HCT116 (cell line): ENCODE measurements around the gene FAM167B. TPM values are rescaled to one million over a fixed set of nuclear protein-coding genes. Genes with fewer than 3 reads are reported as not detected.

Source experiments
- ATAC-seq: fragments of 200-7000 bp; cut with Tn5 transposase; 2 replicates; pipeline ENCODE4 v1.9.1; 2020; ENCODE audit warnings: mild to moderate bottlenecking, moderate library complexity
- BruUV-seq: library from RNA; stranded (reverse); fragments of 400-500 nt; replicated peaks from 2 replicates; lab custom pipeline; 2021; lab: Mats Ljungman, UMichigan
- CTCF ChIA-PET: fragments of 300-600 bp; sonication (Branson Sonifier 250); formaldehyde crosslinking; loops from one replicate; lab custom pipeline; 2021; ENCODE audit warnings: antibody characterized with exemption; lab: Charles Lee
- POLR2A ChIA-PET: fragments of 300-600, 350-600 bp; sonication (Branson Sonifier 250); formaldehyde crosslinking; loops from one replicate; lab custom pipeline; 2021; ENCODE audit warnings: antibody characterized with exemption; lab: Charles Lee
- RAD21 ChIA-PET, 2 experiments: fragments of 300-600 bp; sonication (Branson Sonifier 250); formaldehyde crosslinking; loops; one replicate each; lab custom pipeline; 2023; ENCODE audit warnings: low total read pairs in 2 of 2; ENCODE audit not compliant: uncharacterized antibody in 2 of 2, unreplicated experiment in 2 of 2, low non-redundant PET in 1 of 2; lab: Charles Lee
- DNase-seq: peaks from one replicate; pipeline ENCODE4 v3.0.0-alpha.2; 2010; ENCODE audit warnings: low read depth, low spot score
- H2AFZ ChIP-seq: fragments of 200-600 bp; shearing (Covaris generic), sonication (generic); 2 replicates; pipeline ENCODE4 v1.6.1; 2017; ENCODE audit warnings: low read depth, mixed run types, mixed read lengths, antibody characterized with exemption, low read length; ENCODE audit not compliant: poor library complexity, severe bottlenecking
- H3K27ac ChIP-seq: 2 replicates; pipeline ENCODE4 v1.5.1; 2012; ENCODE audit warnings: low read depth, low read length
- H3K27me3 ChIP-seq: fragments of 200-600 bp; sonication (generic); 2 replicates; pipeline ENCODE4 v1.6.1; 2016; ENCODE audit warnings: mixed run types, low read length, mixed read lengths; ENCODE audit not compliant: insufficient read depth
- H3K36me3 ChIP-seq, 2 experiments: fragments of 200-500 bp in 1 of 2; fragments of 200-600 bp in 1 of 2; sonication (Bioruptor generic) in 1 of 2; sonication (generic) in 1 of 2; 2 replicates each; pipeline versions ENCODE4 v1.5.1 to v1.6.1; 2014 to 2016; ENCODE audit warnings: low read length in 2 of 2, inconsistent platforms in 1 of 2, mixed read lengths in 1 of 2, mixed run types in 1 of 2; ENCODE audit not compliant: insufficient read depth in 2 of 2, control insufficient read depth in 1 of 2
- H3K4me1 ChIP-seq, 2 experiments: fragments of 200-600 bp in 1 of 2; sonication (generic) in 1 of 2; 2 replicates each; pipeline versions ENCODE4 v1.5.1 to v1.6.1; 2012 to 2017; ENCODE audit warnings: low read length in 2 of 2, inconsistent platforms in 1 of 2, mild to moderate bottlenecking in 1 of 2, mixed read lengths in 1 of 2, mixed run types in 1 of 2, moderate library complexity in 1 of 2; ENCODE audit not compliant: insufficient read depth in 2 of 2, control insufficient read depth in 1 of 2
- H3K4me2 ChIP-seq: fragments of 200-600 bp; sonication (generic); 2 replicates; pipeline ENCODE4 v1.6.1; 2017; ENCODE audit warnings: mixed run types, low read length, mixed read lengths
- H3K4me3 ChIP-seq, 2 experiments: fragments of 200-600 bp in 1 of 2; sonication (generic) in 1 of 2; replicated peaks in 1 of 2; 2 replicates each; pipeline ENCODE4 v1.5.1; 2011 to 2016; ENCODE audit warnings: low read length in 2 of 2, control low read depth in 1 of 2, low read depth in 1 of 2, mild to moderate bottlenecking in 1 of 2, mixed read lengths in 1 of 2, mixed run types in 1 of 2
- H3K79me2 ChIP-seq: fragments of 200-600 bp; sonication (generic); 2 replicates; pipeline ENCODE4 v1.6.1; 2017; ENCODE audit warnings: mild to moderate bottlenecking, mixed run types, low read length, moderate library complexity, mixed read lengths; ENCODE audit not compliant: insufficient read depth
- H3K9ac ChIP-seq: fragments of 200-600 bp; sonication (generic); 2 replicates; pipeline ENCODE4 v1.6.1; 2016; ENCODE audit warnings: low read length, mixed read lengths
- H3K9me2 ChIP-seq: fragments of 200-600 bp; sonication (generic), shearing (Covaris generic); 2 replicates; pipeline ENCODE4 v1.6.1; 2017; ENCODE audit warnings: mixed run types, mild to moderate bottlenecking, moderate library complexity; ENCODE audit not compliant: insufficient read depth
- H3K9me3 ChIP-seq, 2 experiments: fragments of 200-500 bp in 1 of 2; fragments of 200-600 bp in 1 of 2; sonication (Bioruptor generic) in 1 of 2; sonication (generic) in 1 of 2; 2 replicates each; pipeline ENCODE4 v1.6.1; 2014 to 2017; ENCODE audit warnings: low read length in 2 of 2, mixed read lengths in 2 of 2, inconsistent platforms in 1 of 2, low read depth in 1 of 2, mild to moderate bottlenecking in 1 of 2, mixed run types in 1 of 2, moderate library complexity in 1 of 2; ENCODE audit not compliant: control insufficient read depth in 1 of 2, insufficient read depth in 1 of 2
- H4K20me1 ChIP-seq: fragments of 200-600 bp; sonication (generic), shearing (Covaris generic); 2 replicates; pipeline ENCODE4 v1.6.1; 2017; ENCODE audit warnings: mixed run types, mild to moderate bottlenecking, moderate library complexity; ENCODE audit not compliant: insufficient read depth
- CBX3 ChIP-seq: IDR thresholded peaks from 2 replicates; pipeline ENCODE4 v1.6.1; 2012; ENCODE audit warnings: low read depth
- EGR1 ChIP-seq: IDR thresholded peaks from 2 replicates; pipeline ENCODE4 v1.6.1; 2012; ENCODE audit warnings: low read depth
- ELF1 ChIP-seq: IDR thresholded peaks from 2 replicates; pipeline ENCODE4 v1.6.1; 2012; ENCODE audit warnings: low read depth, borderline replicate concordance
- EZH2 ChIP-seq: fragments of 200-600 bp; sonication (generic); IDR thresholded peaks from 2 replicates; pipeline ENCODE4 v1.6.1; 2017; ENCODE audit warnings: antibody characterized with exemption, mixed run types
- POLR2A ChIP-seq: IDR thresholded peaks from 2 replicates; pipeline ENCODE4 v1.7.0; 2011; ENCODE audit warnings: borderline replicate concordance; ENCODE audit not compliant: insufficient read depth, insufficient read length; ENCODE audit errors: extremely low read depth
- POLR2AphosphoS5 ChIP-seq: IDR thresholded peaks from 2 replicates; pipeline ENCODE4 v1.6.1; 2011; ENCODE audit warnings: mild to moderate bottlenecking, low read depth, low read length, moderate library complexity
- RAD21 ChIP-seq: IDR thresholded peaks from 2 replicates; pipeline ENCODE4 v1.6.1; 2012; ENCODE audit warnings: low read depth, mild to moderate bottlenecking
- SIN3A ChIP-seq: IDR thresholded peaks from 2 replicates; pipeline ENCODE4 v1.6.1; 2012; ENCODE audit warnings: low read depth
- SRF ChIP-seq: IDR thresholded peaks from 2 replicates; pipeline ENCODE4 v1.6.1; 2012; ENCODE audit warnings: low read depth
- YY1 ChIP-seq: IDR thresholded peaks from 2 replicates; pipeline ENCODE4 v1.6.1; 2011; ENCODE audit warnings: low read length, low read depth, moderate library complexity, mild to moderate bottlenecking; ENCODE audit not compliant: insufficient replicate concordance; ENCODE audit errors: extremely low read depth
- ZFX ChIP-seq: fragments of 450-650 bp; IDR thresholded peaks from 2 replicates; pipeline ENCODE4 v1.6.1; 2017
- ZNF274 ChIP-seq: fragments of 200-500 bp; sonication (Bioruptor generic); IDR thresholded peaks from 2 replicates; pipeline ENCODE4 v1.6.1; 2014; ENCODE audit warnings: mild to moderate bottlenecking, low read depth, low read length, inconsistent platforms
- intact Hi-C: fragments of 100-400 bp; cut with micrococcal nuclease; formaldehyde crosslinking; loops from 2 replicates; pipeline ENCODE4 v1.10.0; 2022
- total RNA-seq: library from RNA; stranded (reverse); gene quantifications from one replicate; pipeline ENCODE4 v1.2.1, GENCODE V29; 2021; ENCODE audit not compliant: unreplicated experiment
- TF ChIP-seq, protein P1 (sequence below): IDR thresholded peaks from 2 replicates; pipeline ENCODE4 v1.6.1; 2012

Gene FAM167B
- total RNA-seq, 1 experiment from 2014 or later, result 0.42 TPM

GRCh38 chr1:32223683-32224082 lies 23.3 kb upstream of the FAM167B start:
- Histone ChIP-seq H3K9me3 (no peaks in the 10 kb centered on the region), H3K4me2 (peak overlapping the region; percentile 96), H3K27me3 (no peaks in the 10 kb centered on the region)
- TF ChIP-seq ZNF274 (no peak), SRF (no peak), ZFX (no peak), EGR1 (no peak), POLR2A (no peak), SIN3A (no peak), RAD21 (peak; percentile 21; the same call in 1 of the 2 replicates)
- TF ChIP-seq, protein P1, sequence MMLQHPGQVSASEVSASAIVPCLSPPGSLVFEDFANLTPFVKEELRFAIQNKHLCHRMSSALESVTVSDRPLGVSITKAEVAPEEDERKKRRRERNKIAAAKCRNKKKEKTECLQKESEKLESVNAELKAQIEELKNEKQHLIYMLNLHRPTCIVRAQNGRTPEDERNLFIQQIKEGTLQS, result no peak
- TF ChIP-seq, all 23 proteins: peak for 1
- Histone ChIP-seq H3K9ac (peak overlapping the region; percentile 99), H3K4me3 (peak overlapping the region; percentile 96 to 99), H3K4me1 (peaks cover 15 to 35% of the 10 kb centered on the region in 2 experiments), H4K20me1 (no peaks in the 10 kb centered on the region), H3K36me3 (peaks cover 31 to 37% of the 10 kb centered on the region in 2 experiments), H3K79me2 (peaks cover 58% of the 10 kb centered on the region), H3K27ac (0 out of 2 replicates have a peak overlapping the region, but pooled peaks have one; percentile 16), H2AFZ (no peak overlapping the region), H3K9me2 (no peaks in the 10 kb centered on the region)
- intact Hi-C loops, result no loop called here
- no TSS peak for BruUV-seq
- RAD21 ChIA-PET, result no interaction called here
- no peak for ATAC-seq
- CTCF ChIA-PET, result interaction anchor here (0.9 kb wide), 1 partner anchor 20 kb away, joined by 5 read pairs; no protein-coding TSS in a partner anchor
- POLR2A ChIA-PET, result interaction anchor here (0.9 kb wide), 1 partner anchor 17 kb away, joined by 3 read pairs; no protein-coding TSS in a partner anchor
- no peak for DNase-seq

DNA sequence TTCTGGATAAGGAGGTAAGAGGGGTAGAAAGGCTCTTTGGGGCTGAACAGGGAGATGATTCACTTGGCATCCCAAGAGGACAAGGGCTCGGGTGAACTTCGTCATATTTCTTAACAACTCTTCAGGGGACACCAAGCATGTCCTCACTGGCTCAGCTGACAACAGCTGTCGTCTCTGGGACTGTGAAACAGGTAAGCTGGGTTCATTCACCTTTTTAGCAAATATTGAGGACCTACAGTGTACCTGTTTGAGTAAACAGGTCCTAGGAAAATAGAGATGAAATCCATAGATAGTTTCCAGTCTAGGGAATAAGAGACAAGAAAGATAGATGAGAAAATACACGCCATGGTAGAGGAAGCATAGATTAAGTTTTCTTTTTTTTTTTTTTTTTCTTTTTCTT lies 22.7 kb upstream of the FAM167B start:
- POLR2A ChIA-PET, result no interaction called here
- Histone ChIP-seq H3K9ac (no peak overlapping the region), H4K20me1 (no peaks in the 10 kb centered on the region), H3K79me2 (peaks cover 58% of the 10 kb centered on the region), H3K36me3 (peaks cover 33 to 41% of the 10 kb centered on the region in 2 experiments)
- RAD21 ChIA-PET, result no interaction called here
- intact Hi-C loops, result no loop called here
- ATAC-seq, result no peak
- TF ChIP-seq CBX3, result no peak
- TF ChIP-seq POLR2A, result no peak
- TF ChIP-seq, protein P1, result no peak
- TF ChIP-seq POLR2AphosphoS5, result no peak
- no peak for TF ChIP-seq YY1
- no peak for TF ChIP-seq EZH2
- no peak for TF ChIP-seq SRF
- TF ChIP-seq ZNF274, result no peak
- no peak for TF ChIP-seq ELF1
- TF ChIP-seq, all 23 proteins: peak for 0
- Histone ChIP-seq H2AFZ (no peak overlapping the region), H3K4me3 (no peak overlapping the region), H3K9me3 (no peaks in the 10 kb centered on the region), H3K9me2 (no peaks in the 10 kb centered on the region), H3K4me2 (peak overlapping the region; percentile 96; the same call in 1 of the 2 replicates), H3K27me3 (no peaks in the 10 kb centered on the region), H3K4me1 (peaks cover 15 to 35% of the 10 kb centered on the region in 2 experiments), H3K27ac (no peak overlapping the region)
- CTCF ChIA-PET, result no interaction called here
- BruUV-seq, result no TSS peak
- DNase-seq, result no peak
